ENCODE results near the gene STAP2.

GRCh38 chr19:4278010-4278409 is 60.6 kb downstream of the STAP2 start:
- TF ChIP-seq POLR2AphosphoS5 (IDR thresholded peaks at IDR 0.05) (no peak), CTCF (IDR thresholded peaks at IDR 0.05) (no peak), POLR2A (IDR thresholded peaks at IDR 0.05) (no peak)

Measured in breast epithelium (tissue), 3 donors.